OCI-LY7 (cell line): Measurements from ENCODE around the gene TBC1D4.
"Not testable (repeated sequence)": the region's sequence is repeated elsewhere in the genome, so short reads cannot be mapped to it uniquely, and the experiment has no call there.

Experiments
- CTCF ChIP-seq: fragments of 200-600 bp; sonication (generic); conservative IDR thresholded peaks from 2 replicates; pipeline ENCODE4 v1.5.1; 2014; ENCODE audit warnings: mild to moderate bottlenecking, antibody characterized with exemption, low read length, moderate library complexity, mixed read lengths
- EZH2phosphoT487 ChIP-seq: fragments of 200-600 bp; sonication (generic); IDR thresholded peaks from 2 replicates; pipeline ENCODE4 v1.6.1; 2018; ENCODE audit warnings: low read depth, borderline replicate concordance, mild to moderate bottlenecking, mixed run types, antibody characterized with exemption, low read length, moderate library complexity, mixed read lengths

- TF ChIP-seq CTCF, EZH2phosphoT487: not testable (repeated sequence)
These were observed 236.4 kb downstream of the TBC1D4 start for GRCh38 chr13:75245578-75245977.
